22Rv1 (cell line): ENCODE results near the gene TMEM131.

Source experiments
- ZFX ChIP-seq: fragments of 450-650 bp; IDR thresholded peaks from 2 replicates; pipeline ENCODE4 v1.6.1; 2017; ENCODE audit warnings: antibody characterized with exemption, borderline replicate concordance
- TF ChIP-seq, protein P1 (sequence below): fragments of 450-650 bp; IDR thresholded peaks from 2 replicates; pipeline ENCODE4 v1.5.1; 2017; ENCODE audit warnings: mild to moderate bottlenecking

DNA sequence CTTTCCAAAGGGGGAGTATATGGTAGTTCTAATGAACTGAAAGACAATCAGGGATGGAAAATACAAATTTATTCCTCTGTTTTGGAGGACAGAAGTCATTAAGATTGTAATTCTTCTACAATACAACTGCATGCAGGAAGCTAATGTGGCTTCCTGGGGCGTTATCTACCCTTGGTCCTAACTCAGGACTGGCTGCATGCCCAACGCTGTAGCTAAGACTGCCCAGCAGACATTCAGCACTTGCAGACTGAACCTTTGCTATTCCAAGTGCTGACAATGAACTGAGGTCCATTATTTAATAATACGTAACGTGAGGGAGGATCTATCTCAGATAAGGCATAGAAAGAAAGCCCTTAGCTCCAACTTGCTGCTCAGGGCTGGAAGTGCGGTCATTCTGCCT, 229.2 kb downstream of the TMEM131 start:
- TF ChIP-seq, protein P1, sequence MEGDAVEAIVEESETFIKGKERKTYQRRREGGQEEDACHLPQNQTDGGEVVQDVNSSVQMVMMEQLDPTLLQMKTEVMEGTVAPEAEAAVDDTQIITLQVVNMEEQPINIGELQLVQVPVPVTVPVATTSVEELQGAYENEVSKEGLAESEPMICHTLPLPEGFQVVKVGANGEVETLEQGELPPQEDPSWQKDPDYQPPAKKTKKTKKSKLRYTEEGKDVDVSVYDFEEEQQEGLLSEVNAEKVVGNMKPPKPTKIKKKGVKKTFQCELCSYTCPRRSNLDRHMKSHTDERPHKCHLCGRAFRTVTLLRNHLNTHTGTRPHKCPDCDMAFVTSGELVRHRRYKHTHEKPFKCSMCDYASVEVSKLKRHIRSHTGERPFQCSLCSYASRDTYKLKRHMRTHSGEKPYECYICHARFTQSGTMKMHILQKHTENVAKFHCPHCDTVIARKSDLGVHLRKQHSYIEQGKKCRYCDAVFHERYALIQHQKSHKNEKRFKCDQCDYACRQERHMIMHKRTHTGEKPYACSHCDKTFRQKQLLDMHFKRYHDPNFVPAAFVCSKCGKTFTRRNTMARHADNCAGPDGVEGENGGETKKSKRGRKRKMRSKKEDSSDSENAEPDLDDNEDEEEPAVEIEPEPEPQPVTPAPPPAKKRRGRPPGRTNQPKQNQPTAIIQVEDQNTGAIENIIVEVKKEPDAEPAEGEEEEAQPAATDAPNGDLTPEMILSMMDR = no peak
- TF ChIP-seq ZFX = no peak
